C4-2B (cell line): ENCODE measurements around the gene PARP12.

Experiments
- CTCF ChIP-seq: fragments of 450-650 bp; conservative IDR thresholded peaks from 2 replicates; pipeline ENCODE4 v1.5.1; 2017; ENCODE audit warnings: mild to moderate bottlenecking
- ZFX ChIP-seq: fragments of 450-650 bp; IDR thresholded peaks from 2 replicates; pipeline ENCODE4 v1.6.1; 2017

DNA sequence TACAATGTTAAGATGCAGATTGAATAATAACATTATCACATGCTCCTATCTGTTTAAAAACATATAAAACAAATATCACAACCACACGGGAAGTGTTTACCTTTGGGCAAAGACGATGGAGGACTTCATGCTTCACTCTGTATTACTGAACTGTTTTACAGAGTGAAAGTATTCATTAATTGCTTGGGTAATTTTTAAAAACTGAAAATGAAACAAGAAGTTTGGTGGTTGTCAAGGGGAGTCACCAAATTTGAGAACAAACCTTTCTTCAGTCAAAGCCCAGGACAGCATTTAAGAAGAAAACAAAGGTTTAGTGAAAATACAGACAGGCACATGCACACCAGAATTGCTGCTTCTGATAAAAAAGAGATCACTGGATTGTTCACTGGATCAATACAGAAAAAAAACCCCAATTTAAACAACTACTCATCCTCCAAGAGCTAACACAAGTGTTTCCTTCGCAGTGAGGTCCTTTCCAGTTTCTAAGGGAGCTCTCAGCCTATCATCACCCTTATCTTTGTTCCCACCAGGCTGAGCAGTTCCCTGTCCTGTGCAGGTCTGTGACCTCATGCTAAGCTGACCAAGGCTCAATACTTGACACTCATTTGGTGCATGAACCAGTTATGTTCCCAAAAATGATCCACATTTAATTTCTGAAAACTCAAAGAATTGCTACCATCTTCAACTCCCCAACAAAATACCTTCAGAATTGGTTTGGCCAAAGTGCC is 8.8 kb downstream of the PARP12 start:
- TF ChIP-seq CTCF: no peak
- TF ChIP-seq ZFX: no peak
